HG03175 (cell line): ENCODE data around the gene ZCCHC14.

Experiments
- ATAC-seq: cut with Tn5 transposase; IDR thresholded peaks from one replicate; pipeline ENCODE4 v1.9.1; 2021; ENCODE audit warnings: mild to moderate bottlenecking, moderate library complexity; ENCODE audit not compliant: unreplicated experiment

ZCCHC14 gene

GRCh38 chr16:87435372-87436224 is 57.2 kb downstream of the ZCCHC14 start:
- no peak for ATAC-seq

DNA sequence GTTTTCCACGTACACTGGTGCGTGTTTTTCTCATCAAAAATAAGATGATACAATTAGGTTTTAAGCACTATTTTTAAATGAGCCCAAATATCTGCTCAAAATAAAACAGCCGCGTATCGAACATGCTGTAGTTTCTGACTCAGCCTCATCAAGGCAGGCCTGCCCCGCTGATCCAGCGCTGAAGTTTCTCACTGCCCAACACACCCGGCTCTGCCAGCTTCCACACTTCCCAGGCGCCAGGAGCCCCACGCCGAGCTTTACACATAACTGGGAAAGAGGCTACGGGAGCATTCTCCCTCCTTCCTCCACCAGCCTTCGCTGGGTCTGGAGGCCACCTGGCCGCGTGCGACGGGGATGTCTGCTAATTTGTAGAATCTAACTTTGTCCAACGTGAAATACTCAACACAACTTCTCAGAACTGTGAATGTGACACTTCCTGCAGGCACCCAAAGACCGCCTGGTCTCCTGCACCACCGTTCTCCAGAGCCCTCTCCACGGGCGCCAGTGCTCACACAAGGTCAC is 58.6 kb downstream of the ZCCHC14 start:
- ATAC-seq: no peak

GRCh38 chr16:87432330-87432915 is 60.4 kb downstream of the ZCCHC14 start:
- ATAC-seq: no peak

- no peak for ATAC-seq
Observed at GRCh38 chr16:87431926-87432325, 60.9 kb downstream of the ZCCHC14 start.

- ATAC-seq: no peak
Observed at GRCh38 chr16:87426423-87427215, 66.2 kb downstream of the ZCCHC14 start.

DNA sequence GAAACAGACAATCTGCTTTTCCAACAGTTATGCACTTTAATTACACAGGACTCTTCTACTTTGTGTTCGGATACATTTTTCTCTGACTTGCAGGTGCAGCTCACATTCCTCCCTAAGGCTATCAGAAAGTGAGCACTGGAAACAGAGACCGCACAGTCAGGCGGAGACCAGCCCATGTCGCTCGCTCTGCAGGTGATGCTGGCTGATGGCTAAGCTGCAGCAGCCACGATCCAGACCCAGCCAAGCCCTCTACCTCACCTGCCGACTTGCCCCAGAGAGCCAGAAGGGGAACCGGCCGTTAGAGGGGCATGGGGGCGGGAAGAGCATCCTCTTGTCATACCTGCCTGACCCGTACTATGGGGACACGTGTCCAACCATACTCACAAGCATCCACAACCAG is 66.9 kb downstream of the ZCCHC14 start:
- ATAC-seq: no peak

- no peak for ATAC-seq
Observed at GRCh38 chr16:87424266-87424665, 68.6 kb downstream of the ZCCHC14 start.

GRCh38 chr16:87423429-87423828 is 69.4 kb downstream of the ZCCHC14 start:
- ATAC-seq: no peak

DNA sequence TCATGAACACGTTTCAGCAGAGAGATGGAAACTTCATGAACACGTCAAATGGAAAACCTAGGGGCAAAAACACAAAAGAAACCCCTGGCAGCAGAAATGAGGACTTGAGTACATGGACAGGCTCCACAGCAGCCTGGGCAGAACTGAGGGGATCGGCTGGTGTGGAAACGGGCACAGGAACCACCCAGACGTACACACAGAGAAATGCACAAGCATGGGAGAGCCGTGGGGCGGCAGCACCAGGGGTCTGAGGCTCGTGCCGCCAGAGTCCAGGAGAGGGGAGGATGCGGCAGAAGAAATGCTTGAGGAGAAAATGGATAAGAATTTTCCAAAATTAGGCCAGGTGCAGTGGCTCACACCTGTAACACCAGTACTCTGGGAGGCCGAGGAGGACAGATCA is 70.7 kb downstream of the ZCCHC14 start:
- no peak for ATAC-seq

DNA sequence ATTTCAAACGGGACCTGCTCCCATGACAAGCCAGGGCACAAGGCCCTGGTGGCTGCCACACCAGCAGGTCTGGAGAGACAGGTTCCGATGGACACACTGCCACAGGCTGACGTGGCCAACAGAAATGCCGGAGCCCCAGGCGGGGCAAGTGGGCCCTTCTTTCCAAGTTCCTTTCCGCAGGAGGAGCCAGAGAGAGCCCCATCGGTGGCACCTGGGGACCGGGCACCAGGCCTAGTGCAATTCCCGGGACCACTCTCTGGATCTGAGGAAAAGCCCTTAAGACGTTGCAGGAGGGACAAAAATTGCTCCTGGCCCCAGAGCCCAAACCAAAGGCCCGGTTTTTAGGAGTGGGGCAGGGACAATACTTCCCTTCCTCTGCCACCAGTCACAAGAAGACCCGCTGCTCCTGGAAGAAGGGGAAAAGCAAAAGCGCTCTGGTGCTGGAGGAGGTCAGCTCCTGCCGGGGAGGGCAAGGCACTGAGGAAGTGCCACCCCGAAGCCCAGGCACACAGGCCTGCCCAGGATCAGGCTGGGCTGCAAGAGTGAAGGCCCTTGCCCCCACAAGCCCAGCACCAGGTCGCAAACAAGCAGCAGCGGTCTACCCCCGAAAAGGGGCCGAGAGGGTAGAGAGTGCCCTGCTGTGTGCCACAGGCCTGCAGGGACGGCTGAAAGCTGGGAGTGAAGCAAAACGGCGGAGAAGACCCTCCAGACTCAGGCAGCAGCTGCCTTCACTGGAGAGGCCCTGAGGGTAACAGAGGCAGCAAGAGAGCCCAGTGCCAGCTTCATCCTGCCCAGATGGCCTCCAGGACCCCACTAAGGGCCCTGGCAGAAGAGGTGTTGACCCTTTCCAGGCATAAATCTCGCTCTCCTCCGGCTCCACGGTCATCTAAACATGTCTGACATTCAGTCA is 71.6 kb downstream of the ZCCHC14 start:
- ATAC-seq: no peak

DNA sequence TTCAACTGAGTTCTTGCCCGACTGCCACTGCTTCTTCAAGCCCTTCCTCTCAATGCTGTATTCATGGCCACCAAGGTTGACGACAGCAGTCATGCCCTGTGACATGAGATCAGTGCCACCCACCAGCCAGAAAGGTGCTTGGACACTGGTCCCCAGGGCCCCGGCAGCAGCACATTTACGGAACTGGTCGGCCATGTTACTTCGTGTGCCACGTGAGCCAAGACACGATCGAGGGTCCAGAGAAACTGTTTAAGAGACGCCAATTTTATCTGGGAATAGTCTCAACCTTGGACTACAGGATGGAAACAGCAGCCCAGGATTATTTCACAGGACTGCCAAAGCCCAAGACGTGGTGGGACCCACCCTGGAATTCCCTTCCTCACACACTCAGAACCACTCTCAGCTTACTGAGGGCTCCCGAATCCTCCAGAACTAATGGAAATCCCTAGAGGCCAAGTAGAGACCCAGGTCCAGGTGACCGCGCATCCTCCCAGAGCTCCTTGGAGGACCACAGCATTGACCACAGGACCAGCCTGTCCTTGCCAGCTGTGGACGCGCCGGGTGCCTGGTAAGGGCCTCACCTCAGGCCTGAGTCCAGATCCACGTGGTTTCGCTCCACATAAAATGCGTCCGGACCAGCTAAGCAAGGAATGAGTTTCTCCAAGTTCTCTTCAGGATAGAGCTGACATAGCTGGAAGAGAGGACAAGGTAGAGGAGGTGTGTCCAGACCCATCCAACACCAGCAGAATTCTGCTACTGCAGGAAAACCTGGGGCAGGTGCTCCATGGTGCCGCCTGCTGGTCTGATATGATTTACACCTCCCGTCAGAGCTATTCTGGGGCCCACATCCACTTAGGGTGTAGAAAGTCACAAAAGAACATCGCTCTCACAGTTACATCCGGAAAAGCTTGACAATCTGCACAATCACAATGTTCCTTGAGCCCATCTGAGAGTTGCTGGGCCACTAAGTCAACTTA is 72.5 kb downstream of the ZCCHC14 start:
- no peak for ATAC-seq

- ATAC-seq: no peak
Observed at GRCh38 chr16:87418644-87419043, 74.2 kb downstream of the ZCCHC14 start.

GRCh38 chr16:87418216-87418615 is 74.6 kb downstream of the ZCCHC14 start:
- no peak for ATAC-seq

DNA sequence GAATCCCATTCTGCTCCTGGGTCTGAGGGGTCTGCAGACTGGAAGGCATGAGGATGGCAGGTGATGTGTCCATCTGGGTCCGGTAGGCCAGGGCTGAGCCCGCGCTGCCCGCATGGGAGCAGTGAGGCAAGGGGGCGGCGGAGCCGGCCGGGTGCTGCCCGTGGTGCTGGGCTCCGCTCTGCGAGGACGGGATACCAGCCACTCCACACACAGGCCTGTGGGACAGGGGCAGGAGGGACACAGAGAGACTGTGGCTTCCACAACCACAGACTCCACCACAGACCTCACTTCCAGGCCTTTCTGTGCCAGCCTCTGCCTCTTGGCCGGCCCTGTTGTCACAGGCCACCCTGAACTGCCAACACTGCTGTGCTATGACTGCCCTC is 75.3 kb downstream of the ZCCHC14 start:
- ATAC-seq: no peak

DNA sequence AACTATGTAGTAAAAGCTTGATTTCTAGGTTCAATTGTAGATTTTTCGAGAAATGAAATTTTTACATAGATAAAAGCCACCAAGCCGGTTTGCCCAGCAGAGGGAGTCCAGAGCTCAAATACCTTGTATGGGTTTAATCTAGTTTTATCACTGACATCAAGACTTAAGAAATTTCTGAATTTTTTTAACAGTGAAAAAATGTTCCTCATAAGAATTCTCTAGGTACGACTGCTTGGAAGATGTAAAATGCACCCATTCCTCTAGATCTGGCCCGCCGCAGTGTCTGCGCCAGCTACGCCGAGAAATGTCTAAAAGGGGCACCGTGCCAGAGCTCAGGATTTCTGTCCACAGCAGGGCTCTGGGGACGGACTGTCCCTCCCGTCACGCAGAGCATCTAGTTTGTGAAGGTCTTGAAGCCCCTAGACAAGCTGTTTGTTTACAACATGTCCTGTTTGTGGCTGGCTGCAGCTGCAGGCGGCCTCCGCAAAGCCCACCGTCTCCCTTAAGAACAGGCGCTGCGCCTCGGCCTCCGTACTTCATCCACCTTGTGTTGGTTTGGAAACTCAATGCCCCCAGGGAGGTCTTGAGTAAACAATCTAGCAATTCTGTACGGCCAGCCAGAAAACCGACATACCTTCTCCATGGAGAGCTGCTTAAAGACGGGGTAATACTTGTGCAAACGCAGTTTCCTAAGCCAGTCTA is 75.8 kb downstream of the ZCCHC14 start:
- ATAC-seq: no peak

GRCh38 chr16:87415441-87415840 is 77.4 kb downstream of the ZCCHC14 start:
- no peak for ATAC-seq

DNA sequence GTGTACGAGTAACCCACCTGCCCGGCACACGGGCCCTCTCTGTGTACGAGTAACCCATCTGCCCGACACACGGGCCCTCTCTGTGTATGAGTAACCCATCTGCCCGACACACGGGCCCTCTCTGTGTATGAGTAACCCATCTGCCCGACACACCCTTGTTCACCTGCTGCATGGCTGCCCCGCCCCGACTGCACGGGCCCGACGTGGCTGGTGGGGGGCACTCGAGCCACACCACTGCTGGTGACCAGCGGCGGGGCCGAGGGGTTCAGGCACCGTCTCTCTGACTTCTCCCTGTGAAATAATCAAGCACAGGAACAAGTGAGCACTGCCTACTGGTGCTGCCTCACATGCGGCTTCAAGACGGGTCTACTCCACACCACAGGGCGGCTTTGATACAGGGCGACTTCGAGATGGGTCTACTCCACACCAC is 78.6 kb downstream of the ZCCHC14 start:
- no peak for ATAC-seq

- ATAC-seq: no peak
Observed at GRCh38 chr16:87412996-87413421, 79.8 kb downstream of the ZCCHC14 start.
